HG03442 (cell line): ENCODE data around the gene HPCAL4.

Experiments used
- ATAC-seq: cut with Tn5 transposase; IDR thresholded peaks from one replicate; pipeline ENCODE4 v1.9.1; 2021; ENCODE audit warnings: mild to moderate bottlenecking, moderate library complexity; ENCODE audit not compliant: unreplicated experiment

The HPCAL4 gene

DNA sequence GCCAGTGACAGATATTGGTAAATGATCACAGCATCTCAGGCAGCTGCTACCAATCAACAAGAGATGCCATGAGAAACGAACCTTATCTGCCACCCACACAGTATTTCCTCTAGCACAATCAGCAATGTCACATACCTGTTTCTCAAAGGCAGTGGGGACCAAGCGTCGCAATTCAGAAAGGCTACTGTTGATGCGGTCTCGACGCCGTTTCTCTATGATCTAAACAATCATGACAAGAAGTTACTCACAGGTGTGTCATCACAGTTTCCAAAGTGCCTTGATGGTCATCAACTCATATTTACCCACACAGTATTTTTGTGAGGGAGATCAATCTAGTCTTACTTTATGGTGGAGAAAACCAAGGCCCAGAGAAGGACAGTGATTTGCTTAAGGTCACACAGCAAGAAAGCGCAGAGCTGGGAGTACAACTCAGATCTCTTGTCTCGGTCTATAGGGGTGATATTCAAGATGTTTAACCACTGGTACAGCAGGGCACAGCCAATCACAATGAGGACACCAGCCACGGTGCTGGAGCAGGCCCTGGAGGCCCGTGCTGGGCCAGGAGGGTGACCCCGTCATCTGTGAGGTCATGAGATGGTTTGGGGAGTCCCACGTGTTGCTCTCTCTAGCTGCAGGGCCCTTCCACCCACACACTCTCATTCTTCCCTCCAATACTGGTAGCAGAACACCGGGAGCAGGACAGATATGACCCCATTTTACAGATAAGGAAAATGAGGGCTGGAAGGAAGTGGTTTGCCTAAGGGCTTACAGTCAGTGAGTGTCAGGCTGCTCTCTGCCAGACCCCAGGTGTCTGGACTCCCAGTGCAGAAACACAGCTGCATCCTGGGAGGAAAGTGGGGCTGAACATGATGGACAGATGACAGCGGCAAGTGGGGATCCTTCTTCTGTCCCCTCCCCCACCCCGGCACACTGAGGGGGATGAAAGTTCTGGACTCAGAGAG lies 59.6 kb downstream of the HPCAL4 start:
- ATAC-seq: no peak

DNA sequence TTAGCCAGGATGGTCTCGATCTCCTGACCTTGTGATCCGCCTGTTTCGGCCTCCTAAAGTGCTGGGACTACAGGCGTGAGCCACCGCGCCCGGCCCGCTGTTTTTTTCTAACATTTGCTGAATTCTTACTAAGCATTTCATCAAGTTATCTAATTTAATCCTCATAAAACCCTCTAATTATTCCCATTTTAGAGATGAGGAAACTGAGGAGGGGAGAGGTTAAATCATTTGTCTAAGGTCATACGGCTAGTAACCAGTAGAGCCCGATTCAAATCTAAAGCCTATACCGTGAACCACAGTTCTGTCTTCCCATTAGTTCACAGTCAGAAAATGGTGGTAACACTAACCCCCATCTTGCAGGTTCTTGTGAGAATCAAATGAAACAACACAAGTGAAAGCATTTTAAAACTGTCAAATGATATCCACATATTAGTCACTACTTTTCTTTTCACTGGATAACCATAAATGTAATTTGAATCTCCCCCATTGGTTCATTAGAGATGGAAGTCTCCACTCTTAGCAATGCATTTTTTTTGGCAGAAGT lies 62.4 kb downstream of the HPCAL4 start:
- no peak for ATAC-seq
